Tibial nerve (tissue), 4 donors: ENCODE results near the gene KIAA1958.

Experiments used
- CTCF ChIP-seq, 5 experiments: fragments of 200-600 bp in 3 of 5; fragments of 450-650 bp in 2 of 5; sonication (generic) in 3 of 5; IDR thresholded peaks; one replicate each; pipeline ENCODE4 v1.5.1; 2016 to 2019; ENCODE audit warnings: antibody characterized with exemption in 5 of 5, mild to moderate bottlenecking in 3 of 5, moderate library complexity in 2 of 5
- EP300 ChIP-seq, 2 donors: sonication (generic); formaldehyde crosslinking; IDR thresholded peaks; one replicate each; pipeline ENCODE4 v1.6.1; 2017; ENCODE audit warnings: antibody characterized with exemption in 2 of 2, mild to moderate bottlenecking in 1 of 2
- POLR2A ChIP-seq, 2 donors: fragments of 450-650 bp; IDR thresholded peaks; one replicate each; pipeline ENCODE4 v1.6.1; 2017; ENCODE audit warnings: antibody characterized with exemption in 2 of 2, mild to moderate bottlenecking in 2 of 2, moderate library complexity in 2 of 2

DNA sequence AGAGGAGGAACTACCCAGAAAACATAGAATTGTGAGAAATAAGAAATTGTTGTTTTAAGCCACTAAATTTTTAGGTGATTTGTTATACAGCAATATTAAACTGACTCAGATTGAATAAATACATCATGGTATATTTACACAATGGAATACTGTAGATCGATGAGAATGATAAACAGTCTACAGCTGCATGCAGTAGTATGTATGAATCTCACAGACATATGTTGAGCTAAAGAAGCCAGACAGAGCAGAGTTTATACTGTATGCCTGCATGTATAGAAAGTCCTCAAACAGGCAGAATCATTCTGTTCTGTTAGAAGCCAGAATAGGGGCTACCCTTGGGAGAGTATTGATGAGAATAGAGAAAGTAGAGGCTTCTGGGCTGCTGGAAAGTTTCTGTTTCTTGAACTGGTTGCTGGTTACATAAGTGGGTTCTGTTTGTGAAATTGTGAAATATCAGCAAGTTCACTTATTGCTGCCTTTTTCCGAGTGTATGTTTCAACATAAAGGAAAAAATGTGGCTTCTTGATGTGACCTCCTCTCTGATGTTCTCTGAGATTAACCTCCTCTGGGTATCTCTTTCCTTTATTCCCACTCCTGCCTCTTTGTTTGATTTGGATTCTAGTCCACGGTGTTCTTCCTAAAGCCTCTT, 9.6 kb downstream of the KIAA1958 start:
- no peak for TF ChIP-seq CTCF (IDR thresholded peaks at IDR 0.05)
- no peak for TF ChIP-seq EP300 (IDR thresholded peaks at IDR 0.05)
- no peak for TF ChIP-seq POLR2A (IDR thresholded peaks at IDR 0.05)
